WTC11 (cell line): ENCODE data around the gene FAM124B. TPM values are rescaled to one million over a fixed set of nuclear protein-coding genes. Genes with fewer than 3 reads are reported as not detected.

Experiments
- ATAC-seq: fragments of 200-7000 bp; cut with Tn5 transposase; 2 replicates; pipeline ENCODE4 v1.10.0; 2021; ENCODE audit warnings: mild to moderate bottlenecking, moderate library complexity
- CTCF ChIA-PET: fragments of 300-600 bp; sonication (Branson Sonifier 250); formaldehyde crosslinking; loops from one replicate; lab custom pipeline; 2021; ENCODE audit warnings: antibody characterized with exemption; lab: Charles Lee
- POLR2A ChIA-PET: fragments of 350-600 bp; sonication (Branson Sonifier 250); formaldehyde crosslinking; loops from one replicate; lab custom pipeline; 2021; ENCODE audit warnings: antibody characterized with exemption; lab: Charles Lee
- DNase-seq: peaks from one replicate; pipeline ENCODE4 v3.0.0; 2021; ENCODE audit warnings: low spot score
- H3K27ac Mint-ChIP-seq: 2 replicates; pipeline ENCODE4 v1.8.0; 2021; ENCODE audit warnings: mixed read lengths
- H3K27me3 Mint-ChIP-seq: 2 replicates; pipeline ENCODE4 v1.8.0; 2021; ENCODE audit warnings: low read depth, mild to moderate bottlenecking, moderate library complexity, mixed read lengths
- H3K36me3 Mint-ChIP-seq: 2 replicates; pipeline ENCODE4 v1.8.0; 2021; ENCODE audit warnings: mixed read lengths
- H3K4me1 Mint-ChIP-seq: 2 replicates; pipeline ENCODE4 v1.8.0; 2022; ENCODE audit warnings: mixed read lengths
- H3K4me3 Mint-ChIP-seq: 2 replicates; pipeline ENCODE4 v1.8.0; 2021; ENCODE audit warnings: mild to moderate bottlenecking, moderate library complexity, mixed read lengths
- H3K9me3 Mint-ChIP-seq: 2 replicates; pipeline ENCODE4 v1.8.0; 2021; ENCODE audit warnings: mixed read lengths
- CREM ChIP-seq: sonication (generic); formaldehyde crosslinking; IDR thresholded peaks from 2 replicates; pipeline ENCODE4 v1.8.1; 2022; ENCODE audit warnings: mild to moderate bottlenecking, missing genetic modification reagents, moderate library complexity
- E2F4 ChIP-seq: sonication (generic); formaldehyde crosslinking; IDR thresholded peaks from 2 replicates; pipeline ENCODE4 v1.8.1; 2022; ENCODE audit warnings: low read depth, mild to moderate bottlenecking, moderate library complexity, missing genetic modification reagents, borderline replicate concordance
- FOXJ3 ChIP-seq: sonication (generic); formaldehyde crosslinking; IDR thresholded peaks from 2 replicates; pipeline ENCODE4 v1.9.0; 2021; ENCODE audit warnings: missing genetic modification reagents, mild to moderate bottlenecking, borderline replicate concordance
- FOXK1 ChIP-seq: sonication (generic); formaldehyde crosslinking; IDR thresholded peaks from 2 replicates; pipeline ENCODE4 v1.8.0; 2022; ENCODE audit warnings: mild to moderate bottlenecking, moderate library complexity, missing genetic modification reagents
- FOXP1 ChIP-seq: sonication (generic); formaldehyde crosslinking; IDR thresholded peaks from 2 replicates; pipeline ENCODE4 v1.8.0; 2022; ENCODE audit warnings: missing genetic modification reagents, mild to moderate bottlenecking, moderate library complexity, borderline replicate concordance
- MAX ChIP-seq: sonication (generic); formaldehyde crosslinking; IDR thresholded peaks from 2 replicates; pipeline ENCODE4 v1.8.0; 2022; ENCODE audit warnings: mild to moderate bottlenecking, missing genetic modification reagents
- MLX ChIP-seq: sonication (generic); formaldehyde crosslinking; IDR thresholded peaks from 2 replicates; pipeline ENCODE4 v1.8.1; 2023; ENCODE audit warnings: mild to moderate bottlenecking, missing genetic modification reagents, moderate library complexity
- MXD4 ChIP-seq: fragments of 250-450 bp; sonication (Bioruptor Pico); IDR thresholded peaks from 2 replicates; pipeline ENCODE4 v1.8.0; 2021; ENCODE audit warnings: mild to moderate bottlenecking, moderate library complexity, borderline replicate concordance
- NR2C2 ChIP-seq: sonication (generic); formaldehyde crosslinking; IDR thresholded peaks from 2 replicates; pipeline ENCODE4 v1.8.0; 2022; ENCODE audit warnings: mild to moderate bottlenecking, missing genetic modification reagents
- RELA ChIP-seq: sonication (generic); formaldehyde crosslinking; IDR thresholded peaks from 2 replicates; pipeline ENCODE4 v1.8.1; 2022; ENCODE audit warnings: missing genetic modification reagents, mild to moderate bottlenecking, borderline replicate concordance
- RORB ChIP-seq: fragments of 250-450 bp; sonication (Bioruptor Pico); IDR thresholded peaks from 2 replicates; pipeline ENCODE4 v1.9.0; 2021; ENCODE audit warnings: mild to moderate bottlenecking
- SMAD4 ChIP-seq: sonication (generic); formaldehyde crosslinking; IDR thresholded peaks from 2 replicates; pipeline ENCODE4 v1.8.0; 2022; ENCODE audit warnings: mild to moderate bottlenecking, missing genetic modification reagents
- ZNF396 ChIP-seq: fragments of 250-450 bp; sonication (Bioruptor Pico); IDR thresholded peaks from 2 replicates; pipeline ENCODE4 v1.8.0; 2021; ENCODE audit warnings: mild to moderate bottlenecking, moderate library complexity, borderline replicate concordance
- ZNF532 ChIP-seq: fragments of 250-450 bp; sonication (Bioruptor Pico); IDR thresholded peaks from 2 replicates; pipeline ENCODE4 v1.9.0; 2021; ENCODE audit warnings: mild to moderate bottlenecking, borderline replicate concordance
- total RNA-seq: library from RNA; stranded (reverse); gene quantifications from 3 replicates; pipeline ENCODE4 v1.2.3, GENCODE V29; 2021
- TF ChIP-seq, protein P1 (sequence below): sonication (generic); formaldehyde crosslinking; IDR thresholded peaks from 2 replicates; pipeline ENCODE4 v1.8.1; 2023; ENCODE audit warnings: mild to moderate bottlenecking, missing genetic modification reagents, moderate library complexity
- TF ChIP-seq, protein P2 (sequence below): sonication (generic); formaldehyde crosslinking; IDR thresholded peaks from 2 replicates; pipeline ENCODE4 v1.8.0; 2022; ENCODE audit warnings: mild to moderate bottlenecking, missing genetic modification reagents
- TF ChIP-seq, protein P3 (sequence below): sonication (generic); formaldehyde crosslinking; IDR thresholded peaks from 2 replicates; pipeline ENCODE4 v1.8.0; 2022; ENCODE audit warnings: mild to moderate bottlenecking, missing genetic modification reagents
- TF ChIP-seq, protein P4 (sequence below): sonication (generic); formaldehyde crosslinking; IDR thresholded peaks from 2 replicates; pipeline ENCODE4 v1.8.1; 2022; ENCODE audit warnings: mild to moderate bottlenecking, missing genetic modification reagents, moderate library complexity, borderline replicate concordance
- TF ChIP-seq, protein P5 (sequence below): sonication (generic); formaldehyde crosslinking; conservative IDR thresholded peaks from 2 replicates; pipeline ENCODE4 v1.8.1; 2023; ENCODE audit warnings: mild to moderate bottlenecking, low read depth, missing genetic modification reagents, moderate library complexity

FAM124B gene
- total RNA-seq, 1 experiment from 2014 or later = 3.7 TPM

GRCh38 chr2:224405412-224405811 lies 3.5 kb upstream of the FAM124B start:
- ChIA-PET POLR2A (no interaction called here), CTCF (no interaction called here)
- ATAC-seq = no peak
- Mint-ChIP-seq H3K4me3 (no peak overlapping the region), H3K27me3 (no peaks in the 10 kb centered on the region; the same call in none of the 2 replicates), H3K27ac (no peak overlapping the region), H3K4me1 (peaks cover 7% of the 10 kb centered on the region; the same call in 1 of the 2 replicates), H3K9me3 (no peaks in the 10 kb centered on the region; the same call in none of the 2 replicates), H3K36me3 (peaks cover 3% of the 10 kb centered on the region)
- TF ChIP-seq NR2C2 (CRISPR knock-in tag) = no peak
- TF ChIP-seq MLX (CRISPR knock-in tag) = no peak
- TF ChIP-seq, protein P1, sequence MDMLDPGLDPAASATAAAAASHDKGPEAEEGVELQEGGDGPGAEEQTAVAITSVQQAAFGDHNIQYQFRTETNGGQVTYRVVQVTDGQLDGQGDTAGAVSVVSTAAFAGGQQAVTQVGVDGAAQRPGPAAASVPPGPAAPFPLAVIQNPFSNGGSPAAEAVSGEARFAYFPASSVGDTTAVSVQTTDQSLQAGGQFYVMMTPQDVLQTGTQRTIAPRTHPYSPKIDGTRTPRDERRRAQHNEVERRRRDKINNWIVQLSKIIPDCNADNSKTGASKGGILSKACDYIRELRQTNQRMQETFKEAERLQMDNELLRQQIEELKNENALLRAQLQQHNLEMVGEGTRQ (CRISPR knock-in tag) = no peak
- TF ChIP-seq MAX (CRISPR knock-in tag) = no peak
- TF ChIP-seq FOXJ3 (CRISPR knock-in tag) = no peak
- no peak for TF ChIP-seq CREM (CRISPR knock-in tag)
- TF ChIP-seq E2F4 (CRISPR knock-in tag) = no peak
- TF ChIP-seq, protein P2, sequence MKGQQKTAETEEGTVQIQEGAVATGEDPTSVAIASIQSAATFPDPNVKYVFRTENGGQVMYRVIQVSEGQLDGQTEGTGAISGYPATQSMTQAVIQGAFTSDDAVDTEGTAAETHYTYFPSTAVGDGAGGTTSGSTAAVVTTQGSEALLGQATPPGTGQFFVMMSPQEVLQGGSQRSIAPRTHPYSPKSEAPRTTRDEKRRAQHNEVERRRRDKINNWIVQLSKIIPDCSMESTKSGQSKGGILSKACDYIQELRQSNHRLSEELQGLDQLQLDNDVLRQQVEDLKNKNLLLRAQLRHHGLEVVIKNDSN (CRISPR knock-in tag) = no peak
- no peak for TF ChIP-seq FOXP1
- TF ChIP-seq ZNF396 (CRISPR knock-in tag) = no peak
- no peak for DNase-seq

GRCh38 chr2:224404796-224405195 lies 2.9 kb upstream of the FAM124B start:
- H3K36me3 Mint-ChIP-seq = peaks cover 3% of the 10 kb centered on the region
- no peak overlapping the region for H3K27ac Mint-ChIP-seq
- ChIA-PET CTCF (no interaction called here), POLR2A (no interaction called here)
- H3K4me1 Mint-ChIP-seq = peaks cover 9% of the 10 kb centered on the region
- no peaks in the 10 kb centered on the region; the same call in none of the 2 replicates for H3K27me3 Mint-ChIP-seq
- ATAC-seq (no peak), DNase-seq (no peak)
- H3K9me3 Mint-ChIP-seq = no peaks in the 10 kb centered on the region; the same call in none of the 2 replicates
- H3K4me3 Mint-ChIP-seq = no peak overlapping the region
- TF ChIP-seq, protein P3, sequence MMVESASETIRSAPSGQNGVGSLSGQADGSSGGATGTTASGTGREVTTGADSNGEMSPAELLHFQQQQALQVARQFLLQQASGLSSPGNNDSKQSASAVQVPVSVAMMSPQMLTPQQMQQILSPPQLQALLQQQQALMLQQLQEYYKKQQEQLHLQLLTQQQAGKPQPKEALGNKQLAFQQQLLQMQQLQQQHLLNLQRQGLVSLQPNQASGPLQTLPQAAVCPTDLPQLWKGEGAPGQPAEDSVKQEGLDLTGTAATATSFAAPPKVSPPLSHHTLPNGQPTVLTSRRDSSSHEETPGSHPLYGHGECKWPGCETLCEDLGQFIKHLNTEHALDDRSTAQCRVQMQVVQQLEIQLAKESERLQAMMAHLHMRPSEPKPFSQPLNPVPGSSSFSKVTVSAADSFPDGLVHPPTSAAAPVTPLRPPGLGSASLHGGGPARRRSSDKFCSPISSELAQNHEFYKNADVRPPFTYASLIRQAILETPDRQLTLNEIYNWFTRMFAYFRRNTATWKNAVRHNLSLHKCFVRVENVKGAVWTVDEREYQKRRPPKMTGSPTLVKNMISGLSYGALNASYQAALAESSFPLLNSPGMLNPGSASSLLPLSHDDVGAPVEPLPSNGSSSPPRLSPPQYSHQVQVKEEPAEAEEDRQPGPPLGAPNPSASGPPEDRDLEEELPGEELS (CRISPR knock-in tag) = no peak
- TF ChIP-seq MXD4 (CRISPR knock-in tag) = no peak
- TF ChIP-seq ZNF532 (CRISPR knock-in tag) = no peak
- TF ChIP-seq, protein P4, sequence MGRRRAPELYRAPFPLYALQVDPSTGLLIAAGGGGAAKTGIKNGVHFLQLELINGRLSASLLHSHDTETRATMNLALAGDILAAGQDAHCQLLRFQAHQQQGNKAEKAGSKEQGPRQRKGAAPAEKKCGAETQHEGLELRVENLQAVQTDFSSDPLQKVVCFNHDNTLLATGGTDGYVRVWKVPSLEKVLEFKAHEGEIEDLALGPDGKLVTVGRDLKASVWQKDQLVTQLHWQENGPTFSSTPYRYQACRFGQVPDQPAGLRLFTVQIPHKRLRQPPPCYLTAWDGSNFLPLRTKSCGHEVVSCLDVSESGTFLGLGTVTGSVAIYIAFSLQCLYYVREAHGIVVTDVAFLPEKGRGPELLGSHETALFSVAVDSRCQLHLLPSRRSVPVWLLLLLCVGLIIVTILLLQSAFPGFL (CRISPR knock-in tag) = no peak
- no peak for TF ChIP-seq SMAD4 (CRISPR knock-in tag)
- no peak for TF ChIP-seq FOXP1
- TF ChIP-seq CREM (CRISPR knock-in tag) = no peak
- no peak for TF ChIP-seq RELA
- TF ChIP-seq RORB (CRISPR knock-in tag) = no peak
- no peak for TF ChIP-seq FOXK1
- TF ChIP-seq, protein P5, sequence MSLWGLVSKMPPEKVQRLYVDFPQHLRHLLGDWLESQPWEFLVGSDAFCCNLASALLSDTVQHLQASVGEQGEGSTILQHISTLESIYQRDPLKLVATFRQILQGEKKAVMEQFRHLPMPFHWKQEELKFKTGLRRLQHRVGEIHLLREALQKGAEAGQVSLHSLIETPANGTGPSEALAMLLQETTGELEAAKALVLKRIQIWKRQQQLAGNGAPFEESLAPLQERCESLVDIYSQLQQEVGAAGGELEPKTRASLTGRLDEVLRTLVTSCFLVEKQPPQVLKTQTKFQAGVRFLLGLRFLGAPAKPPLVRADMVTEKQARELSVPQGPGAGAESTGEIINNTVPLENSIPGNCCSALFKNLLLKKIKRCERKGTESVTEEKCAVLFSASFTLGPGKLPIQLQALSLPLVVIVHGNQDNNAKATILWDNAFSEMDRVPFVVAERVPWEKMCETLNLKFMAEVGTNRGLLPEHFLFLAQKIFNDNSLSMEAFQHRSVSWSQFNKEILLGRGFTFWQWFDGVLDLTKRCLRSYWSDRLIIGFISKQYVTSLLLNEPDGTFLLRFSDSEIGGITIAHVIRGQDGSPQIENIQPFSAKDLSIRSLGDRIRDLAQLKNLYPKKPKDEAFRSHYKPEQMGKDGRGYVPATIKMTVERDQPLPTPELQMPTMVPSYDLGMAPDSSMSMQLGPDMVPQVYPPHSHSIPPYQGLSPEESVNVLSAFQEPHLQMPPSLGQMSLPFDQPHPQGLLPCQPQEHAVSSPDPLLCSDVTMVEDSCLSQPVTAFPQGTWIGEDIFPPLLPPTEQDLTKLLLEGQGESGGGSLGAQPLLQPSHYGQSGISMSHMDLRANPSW (CRISPR knock-in tag) = no peak
